Cerebellar nuclear complex (tissue), 1 donor: ENCODE measurements around the gene CPNE8.

Source experiments
- DNase-seq, 2 experiments: peaks; one replicate each; lab custom pipeline; 2025; lab: John Stamatoyannopoulos, UW

CPNE8 gene

DNA sequence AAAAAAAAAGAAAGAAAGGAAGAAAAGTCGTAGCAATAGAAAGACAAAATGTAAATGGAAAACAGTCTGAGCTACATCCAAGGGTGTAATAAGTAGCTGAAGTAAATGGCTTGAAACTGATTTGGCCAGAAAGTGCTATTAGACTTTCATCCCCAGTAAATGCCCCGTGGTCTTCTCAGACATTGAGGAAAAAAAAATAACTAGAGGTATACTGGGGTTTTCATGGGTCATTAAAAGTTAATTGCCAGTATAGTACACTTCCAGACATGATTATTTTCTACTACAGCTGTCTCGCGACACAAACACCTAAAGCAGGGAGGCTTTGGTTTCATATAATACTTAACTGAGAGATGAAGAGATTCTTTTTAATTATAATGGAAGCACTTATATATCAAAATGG lies 271.9 kb downstream of the CPNE8 start:
- DNase-seq = no peak

DNA sequence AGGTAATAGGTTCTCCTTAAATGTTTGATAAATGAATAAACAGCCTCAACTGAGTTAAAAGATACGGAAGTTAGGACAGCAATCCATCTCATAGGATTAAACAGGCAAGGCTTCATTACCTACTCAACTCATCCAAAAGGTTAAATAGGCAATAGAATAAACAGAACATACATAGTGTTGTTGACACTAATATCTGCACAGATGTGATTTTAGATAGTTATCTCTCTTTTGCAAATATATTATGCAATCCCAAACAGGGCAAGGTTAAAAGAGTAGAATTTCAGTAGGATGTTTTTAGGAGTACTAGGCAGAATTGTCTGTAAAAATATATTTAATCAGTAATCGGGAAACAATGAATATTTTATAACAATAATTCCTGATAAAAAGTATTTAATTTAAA lies 276.3 kb downstream of the CPNE8 start:
- no peak for DNase-seq

DNA sequence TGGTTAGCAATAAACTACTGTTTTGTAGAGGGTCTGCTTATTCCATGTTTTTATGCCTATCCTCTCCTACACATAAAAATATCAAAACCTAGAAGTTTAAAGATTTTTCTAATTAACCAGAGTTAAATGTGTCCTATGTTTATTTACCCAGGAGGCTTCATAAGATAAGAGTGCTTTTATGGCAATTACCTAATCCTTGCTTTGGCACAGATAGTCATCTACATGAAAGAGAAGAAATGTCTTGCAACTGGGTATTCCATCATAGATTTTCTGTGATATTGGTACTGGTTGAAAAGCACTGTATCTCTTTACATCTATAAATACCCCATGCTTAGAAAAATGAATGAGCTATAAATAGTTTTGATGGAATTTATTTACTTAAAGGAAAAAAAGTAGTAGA lies 277.1 kb downstream of the CPNE8 start:
- DNase-seq = no peak

DNA sequence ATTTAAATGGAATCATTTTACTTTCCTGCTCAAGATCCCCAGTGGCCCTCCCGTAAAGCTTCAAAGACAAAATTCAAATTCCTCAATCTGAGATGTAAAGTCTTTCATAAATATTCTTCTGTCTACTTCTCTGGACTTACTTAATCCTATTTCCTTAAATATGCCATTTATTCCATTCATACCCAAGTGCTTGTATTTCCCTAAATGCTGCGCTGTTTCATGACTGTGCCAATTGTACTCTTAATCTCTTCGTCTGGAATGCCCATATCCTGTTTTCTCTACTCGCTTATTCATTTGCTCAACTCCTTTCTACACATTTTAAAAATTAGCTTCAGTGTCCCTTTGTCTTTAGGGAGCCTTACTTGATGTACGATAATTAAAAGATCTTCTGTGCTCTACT lies 280.1 kb downstream of the CPNE8 start:
- DNase-seq = no peak

DNA sequence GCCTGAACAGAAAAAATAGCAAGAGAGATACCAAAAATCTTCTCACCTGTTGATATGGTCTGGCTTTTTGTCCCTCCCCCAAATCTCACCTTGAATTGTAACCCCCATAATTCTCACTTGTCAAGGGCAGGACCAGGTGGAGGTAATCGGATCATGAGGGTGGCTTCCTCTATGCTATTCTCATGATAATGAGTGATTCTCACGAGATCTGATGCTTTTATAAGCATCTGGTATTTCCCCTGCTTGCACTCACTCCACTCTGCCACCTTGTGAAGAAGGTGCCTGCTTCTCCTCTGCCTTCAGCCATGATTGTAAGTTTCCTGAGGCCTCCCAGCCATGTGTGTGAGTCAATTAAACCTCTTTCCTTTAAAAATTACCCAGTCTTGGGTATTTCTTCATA lies 291.2 kb downstream of the CPNE8 start:
- DNase-seq = no peak

DNA sequence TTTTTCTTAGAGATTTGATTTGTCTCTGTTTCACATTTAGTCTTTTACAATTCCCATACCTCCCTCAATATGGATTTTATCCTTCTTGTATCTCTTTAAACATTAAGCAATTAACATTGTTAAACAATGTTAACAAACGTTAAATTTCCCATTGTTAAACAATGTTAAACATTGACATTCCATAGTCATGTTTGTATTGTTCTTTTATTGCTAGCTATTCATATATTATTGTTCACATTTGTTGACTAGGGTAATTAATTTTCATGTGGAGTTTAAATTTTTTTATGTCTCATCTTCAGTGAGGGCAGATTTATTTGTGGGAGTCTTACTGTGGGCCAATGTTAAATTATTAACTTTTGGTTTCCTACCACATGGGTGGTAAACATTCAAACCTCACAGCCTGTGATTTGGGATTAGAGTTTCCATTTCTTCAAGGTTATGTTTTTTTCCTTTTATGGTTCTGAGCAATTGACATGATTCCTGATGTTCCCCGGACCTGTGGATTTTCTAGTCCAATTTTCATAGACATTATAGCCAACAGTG lies 294.5 kb downstream of the CPNE8 start:
- no peak for DNase-seq

DNA sequence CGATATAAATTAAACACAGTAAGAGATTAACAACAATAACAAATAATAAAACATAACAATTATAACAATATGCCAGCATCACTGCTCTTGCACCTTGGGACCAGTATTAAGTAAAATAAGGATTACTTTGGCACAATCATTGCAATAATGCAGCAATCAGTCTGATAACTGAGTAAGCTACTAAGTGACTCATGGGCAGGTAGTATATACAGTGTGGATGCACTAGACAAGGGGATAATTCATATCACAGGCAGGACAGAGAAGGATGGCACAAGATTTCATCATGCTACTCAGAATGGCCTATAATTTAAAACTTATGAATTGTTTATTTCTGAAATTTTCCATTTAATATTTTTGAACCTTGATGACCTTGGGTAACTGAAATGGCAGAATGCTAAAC lies 298.1 kb downstream of the CPNE8 start:
- DNase-seq = no peak
